GM21786 (cell line): ENCODE results near the gene ABCG5.

Experiments
- ATAC-seq: cut with Tn5 transposase; IDR thresholded peaks from one replicate; pipeline ENCODE4 v1.9.1; 2021; ENCODE audit not compliant: unreplicated experiment

ABCG5 gene

GRCh38 chr2:43842866-43843226, 4.2 kb upstream of the ABCG5 start:
- no peak for ATAC-seq

GRCh38 chr2:43841949-43842865, 3.6 kb upstream of the ABCG5 start:
- ATAC-seq, result no peak

GRCh38 chr2:43840965-43841364, 2.3 kb upstream of the ABCG5 start:
- no peak for ATAC-seq

GRCh38 chr2:43839776-43840564, 1.3 kb upstream of the ABCG5 start:
- ATAC-seq, result no peak

- no peak for ATAC-seq
Measured at GRCh38 chr2:43837831-43838559, 644 bp downstream of the ABCG5 start.

- no peak for ATAC-seq
Measured at GRCh38 chr2:43837033-43837432, 1.6 kb downstream of the ABCG5 start.

GRCh38 chr2:43832457-43832856, 6.2 kb downstream of the ABCG5 start:
- ATAC-seq, result no peak

- ATAC-seq, result no peak
Measured at GRCh38 chr2:43831543-43832294, 6.9 kb downstream of the ABCG5 start.

GRCh38 chr2:43826305-43827250, 12.1 kb downstream of the ABCG5 start:
- no peak for ATAC-seq

- ATAC-seq, result no peak
Measured at GRCh38 chr2:43825841-43826240, 12.8 kb downstream of the ABCG5 start.

GRCh38 chr2:43824951-43825493, 13.6 kb downstream of the ABCG5 start:
- ATAC-seq, result no peak

GRCh38 chr2:43824512-43824911, 14.1 kb downstream of the ABCG5 start:
- ATAC-seq, result no peak

GRCh38 chr2:43823751-43824150, 14.9 kb downstream of the ABCG5 start:
- ATAC-seq, result no peak

GRCh38 chr2:43822839-43823238, 15.8 kb downstream of the ABCG5 start:
- no peak for ATAC-seq

- ATAC-seq, result no peak
Measured at GRCh38 chr2:43819491-43820163, 19.0 kb downstream of the ABCG5 start.

- no peak for ATAC-seq
Measured at GRCh38 chr2:43818761-43819160, 19.9 kb downstream of the ABCG5 start.

- no peak for ATAC-seq
Measured at GRCh38 chr2:43814711-43815110, 23.9 kb downstream of the ABCG5 start.

GRCh38 chr2:43812947-43813346, 25.7 kb downstream of the ABCG5 start:
- no peak for ATAC-seq

GRCh38 chr2:43812006-43812405, 26.6 kb downstream of the ABCG5 start:
- no peak for ATAC-seq
